A549 (cell line): ENCODE data around the gene ZNF423.

Source experiments
- E2F6 ChIP-seq: IDR thresholded peaks from 2 replicates; pipeline ENCODE4 v1.6.1; 2012; ENCODE audit warnings: low read depth, borderline replicate concordance
- EP300 ChIP-seq, 2 experiments: fragments of >200 bp; sonication (Bioruptor Twin); formaldehyde crosslinking; IDR thresholded peaks; 2 replicates in 1 of 2; 3 replicates in 1 of 2; pipeline ENCODE4 v1.6.1; 2016 to 2017
- GATA3 ChIP-seq: IDR thresholded peaks from 2 replicates; pipeline ENCODE4 v1.6.1; 2012; ENCODE audit warnings: borderline replicate concordance
- HMGXB4 ChIP-seq: fragments of 250-450 bp; sonication (Bioruptor Pico); IDR thresholded peaks from 2 replicates; pipeline ENCODE4 v1.5.0; 2021; ENCODE audit warnings: mild to moderate bottlenecking, moderate library complexity, borderline replicate concordance
- NFE2L2 ChIP-seq: fragments of 150-350 bp; conservative IDR thresholded peaks from 2 replicates; pipeline ENCODE4 v1.6.1; 2014; ENCODE audit warnings: low read length
- POLR2A ChIP-seq: IDR thresholded peaks from 2 replicates; pipeline ENCODE4 v1.6.1; 2012; ENCODE audit warnings: mild to moderate bottlenecking, low read length
- RAD21 ChIP-seq, 2 experiments: fragments of >200 bp in 1 of 2; sonication (Bioruptor Twin) in 1 of 2; formaldehyde crosslinking in 1 of 2; IDR thresholded peaks in 1 of 2; conservative IDR thresholded peaks in 1 of 2; 2 replicates in 1 of 2; 3 replicates in 1 of 2; pipeline ENCODE4 v1.6.1; 2012 to 2018; ENCODE audit warnings: inconsistent platforms in 1 of 2
- REST ChIP-seq: fragments of 200-600 bp; sonication (generic); IDR thresholded peaks from 2 replicates; pipeline ENCODE4 v1.6.1; 2016; ENCODE audit warnings: antibody characterized with exemption, mild to moderate bottlenecking, moderate library complexity
- TF ChIP-seq, protein P1 (sequence below): fragments of >200 bp; sonication (Bioruptor Twin); formaldehyde crosslinking; IDR thresholded peaks from 3 replicates; pipeline ENCODE4 v1.5.1; 2016

- TF ChIP-seq GATA3 (no peak), NFE2L2 (no peak), EP300 (IDR thresholded peaks at IDR 0.05) (no peak), POLR2A (no peak), HMGXB4 (CRISPR knock-in tag) (no peak), RAD21 (conservative IDR thresholded peaks at IDR 0.05 in 1 of 2, IDR thresholded peaks at IDR 0.05 in 1 of 2) (no peak), REST (no peak), E2F6 (no peak)
- TF ChIP-seq, protein P1, sequence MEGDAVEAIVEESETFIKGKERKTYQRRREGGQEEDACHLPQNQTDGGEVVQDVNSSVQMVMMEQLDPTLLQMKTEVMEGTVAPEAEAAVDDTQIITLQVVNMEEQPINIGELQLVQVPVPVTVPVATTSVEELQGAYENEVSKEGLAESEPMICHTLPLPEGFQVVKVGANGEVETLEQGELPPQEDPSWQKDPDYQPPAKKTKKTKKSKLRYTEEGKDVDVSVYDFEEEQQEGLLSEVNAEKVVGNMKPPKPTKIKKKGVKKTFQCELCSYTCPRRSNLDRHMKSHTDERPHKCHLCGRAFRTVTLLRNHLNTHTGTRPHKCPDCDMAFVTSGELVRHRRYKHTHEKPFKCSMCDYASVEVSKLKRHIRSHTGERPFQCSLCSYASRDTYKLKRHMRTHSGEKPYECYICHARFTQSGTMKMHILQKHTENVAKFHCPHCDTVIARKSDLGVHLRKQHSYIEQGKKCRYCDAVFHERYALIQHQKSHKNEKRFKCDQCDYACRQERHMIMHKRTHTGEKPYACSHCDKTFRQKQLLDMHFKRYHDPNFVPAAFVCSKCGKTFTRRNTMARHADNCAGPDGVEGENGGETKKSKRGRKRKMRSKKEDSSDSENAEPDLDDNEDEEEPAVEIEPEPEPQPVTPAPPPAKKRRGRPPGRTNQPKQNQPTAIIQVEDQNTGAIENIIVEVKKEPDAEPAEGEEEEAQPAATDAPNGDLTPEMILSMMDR: no peak
These were observed 281.1 kb downstream of the ZNF423 start for GRCh38 chr16:49574826-49575225.
